Suprapubic skin (tissue), 4 donors: ENCODE results near the gene IBA57.

Experiments
- CTCF ChIP-seq, 2 donors: fragments of 200-600 bp in 1 of 2; fragments of 450-650 bp in 1 of 2; sonication (generic) in 1 of 2; IDR thresholded peaks; one replicate each; pipeline ENCODE4 v1.5.1; 2016 to 2019; ENCODE audit warnings: antibody characterized with exemption in 2 of 2, mild to moderate bottlenecking in 1 of 2, moderate library complexity in 1 of 2
- POLR2A ChIP-seq, 2 donors: fragments of 450-650 bp; IDR thresholded peaks; one replicate each; pipeline ENCODE4 v1.6.1; 2017; ENCODE audit warnings: antibody characterized with exemption in 2 of 2, mild to moderate bottlenecking in 2 of 2, moderate library complexity in 2 of 2
- POLR2AphosphoS5 ChIP-seq, 3 donors: sonication (generic); formaldehyde crosslinking; IDR thresholded peaks; one replicate each; pipeline ENCODE4 v1.6.1; 2017; ENCODE audit warnings: antibody characterized with exemption in 3 of 3

GRCh38 chr1:228118040-228118439 lies 47.6 kb upstream of the IBA57 start:
- TF ChIP-seq POLR2A (IDR thresholded peaks at IDR 0.05) (no peak), CTCF (IDR thresholded peaks at IDR 0.05) (no peak), POLR2AphosphoS5 (IDR thresholded peaks at IDR 0.05) (no peak)
